Sigmoid colon (tissue), 4 donors: ENCODE measurements around the gene ALDH4A1.

Source experiments
- CTCF ChIP-seq, 4 experiments: fragments of 450-650 bp in 3 of 4; fragments of 200-600 bp in 1 of 4; IDR thresholded peaks; one replicate each; pipeline ENCODE4 v1.5.1; 2016 to 2019; ENCODE audit warnings: antibody characterized with exemption in 4 of 4, mild to moderate bottlenecking in 3 of 4, moderate library complexity in 2 of 4
- EP300 ChIP-seq, 4 donors: sonication (generic); formaldehyde crosslinking; IDR thresholded peaks; one replicate each; pipeline ENCODE4 v1.6.1; 2017; ENCODE audit warnings: antibody characterized with exemption in 4 of 4

GRCh38 chr1:18947570-18947969 lies 45.2 kb upstream of the ALDH4A1 start:
- TF ChIP-seq CTCF (IDR thresholded peaks at IDR 0.05) (no peak), EP300 (IDR thresholded peaks at IDR 0.05) (no peak)
